GM19351 (cell line): ENCODE results near the gene ZNF280B.
"Not testable (repeated sequence)": the region's sequence is repeated elsewhere in the genome, so short reads cannot be mapped to it uniquely, and the experiment has no call there.

ENCODE experiments used
- ATAC-seq: cut with Tn5 transposase; IDR thresholded peaks from one replicate; pipeline ENCODE4 v1.9.1; 2021; ENCODE audit warnings: mild to moderate bottlenecking, moderate library complexity; ENCODE audit not compliant: unreplicated experiment

The ZNF280B gene

GRCh38 chr22:22510833-22511232 is 2.3 kb upstream of the ZNF280B start:
- ATAC-seq: not testable (repeated sequence)

GRCh38 chr22:22509912-22510311 is 1.4 kb upstream of the ZNF280B start:
- ATAC-seq: not testable (repeated sequence)

- no peak for ATAC-seq
Measured at GRCh38 chr22:22507743-22508273, 734 bp downstream of the ZNF280B start.

- ATAC-seq: no peak
Measured at GRCh38 chr22:22506736-22507135, 1.8 kb downstream of the ZNF280B start.

- no peak for ATAC-seq
Measured at GRCh38 chr22:22498267-22498666, 10.3 kb downstream of the ZNF280B start.

GRCh38 chr22:22491589-22491988 is 17.0 kb downstream of the ZNF280B start:
- not testable (repeated sequence) for ATAC-seq

- no peak for ATAC-seq
Measured at GRCh38 chr22:22488736-22489135, 19.8 kb downstream of the ZNF280B start.

- ATAC-seq: no peak
Measured at GRCh38 chr22:22487869-22488597, 20.5 kb downstream of the ZNF280B start.

GRCh38 chr22:22487059-22487458 is 21.5 kb downstream of the ZNF280B start:
- ATAC-seq: no peak

GRCh38 chr22:22486132-22486899 is 22.2 kb downstream of the ZNF280B start:
- no peak for ATAC-seq

GRCh38 chr22:22485524-22485923 is 23.0 kb downstream of the ZNF280B start:
- ATAC-seq: no peak

GRCh38 chr22:22484023-22484422 is 24.5 kb downstream of the ZNF280B start:
- ATAC-seq: no peak

- ATAC-seq: no peak
Measured at GRCh38 chr22:22480940-22481339, 27.6 kb downstream of the ZNF280B start.

GRCh38 chr22:22479999-22480532 is 28.5 kb downstream of the ZNF280B start:
- ATAC-seq: no peak

- ATAC-seq: no peak
Measured at GRCh38 chr22:22479116-22479515, 29.4 kb downstream of the ZNF280B start.

GRCh38 chr22:22478470-22478869 is 30.1 kb downstream of the ZNF280B start:
- no peak for ATAC-seq

GRCh38 chr22:22474733-22475132 is 33.8 kb downstream of the ZNF280B start:
- ATAC-seq: no peak

- not testable (repeated sequence) for ATAC-seq
Measured at GRCh38 chr22:22471104-22471503, 37.4 kb downstream of the ZNF280B start.

- ATAC-seq: no peak
Measured at GRCh38 chr22:22469527-22469926, 39.0 kb downstream of the ZNF280B start.

GRCh38 chr22:22468794-22469469 is 39.6 kb downstream of the ZNF280B start:
- ATAC-seq: not testable (repeated sequence)

- ATAC-seq: no peak
Measured at GRCh38 chr22:22467112-22467511, 41.4 kb downstream of the ZNF280B start.
